Osteocyte (in vitro differentiated cells): ENCODE measurements around the gene LRFN4. TPM values are rescaled to one million over a fixed set of nuclear protein-coding genes. Genes with fewer than 3 reads are reported as not detected.

ENCODE experiments used
- DNase-seq: peaks from one replicate; pipeline ENCODE4 v3.0.0; 2021; ENCODE audit warnings: mixed read lengths; ENCODE audit not compliant: unreplicated experiment; ENCODE audit errors: extremely low spot score
- H3K27ac Mint-ChIP-seq: one replicate; pipeline ENCODE4 v1.8.0; 2021; ENCODE audit warnings: mild to moderate bottlenecking, mixed read lengths; ENCODE audit not compliant: unreplicated experiment
- H3K27me3 Mint-ChIP-seq: one replicate; pipeline ENCODE4 v1.8.0; 2021; ENCODE audit warnings: mixed read lengths; ENCODE audit not compliant: unreplicated experiment
- H3K36me3 Mint-ChIP-seq: one replicate; pipeline ENCODE4 v1.8.0; 2021; ENCODE audit warnings: mixed read lengths; ENCODE audit not compliant: unreplicated experiment
- H3K4me1 Mint-ChIP-seq: one replicate; pipeline ENCODE4 v1.8.0; 2021; ENCODE audit warnings: mixed read lengths; ENCODE audit not compliant: unreplicated experiment
- H3K4me3 Mint-ChIP-seq: one replicate; pipeline ENCODE4 v1.8.0; 2021; ENCODE audit warnings: mild to moderate bottlenecking, moderate library complexity, mixed read lengths; ENCODE audit not compliant: unreplicated experiment
- H3K9me3 Mint-ChIP-seq: one replicate; pipeline ENCODE4 v1.8.0; 2021; ENCODE audit warnings: mixed read lengths; ENCODE audit not compliant: unreplicated experiment
- total RNA-seq: library from RNA; stranded (reverse); gene quantifications from 2 replicates; pipeline ENCODE4 v1.2.1, GENCODE V29; 2021
- TF ChIP-seq, protein P1 (sequence below): fragments of 200-600 bp; sonication (generic); IDR thresholded peaks from 2 replicates; pipeline ENCODE4 v1.5.0; 2021; ENCODE audit warnings: antibody characterized with exemption, mild to moderate bottlenecking, moderate library complexity

The LRFN4 gene
- total RNA-seq, 1 donor from 2014 or later: 45.0 TPM

DNA sequence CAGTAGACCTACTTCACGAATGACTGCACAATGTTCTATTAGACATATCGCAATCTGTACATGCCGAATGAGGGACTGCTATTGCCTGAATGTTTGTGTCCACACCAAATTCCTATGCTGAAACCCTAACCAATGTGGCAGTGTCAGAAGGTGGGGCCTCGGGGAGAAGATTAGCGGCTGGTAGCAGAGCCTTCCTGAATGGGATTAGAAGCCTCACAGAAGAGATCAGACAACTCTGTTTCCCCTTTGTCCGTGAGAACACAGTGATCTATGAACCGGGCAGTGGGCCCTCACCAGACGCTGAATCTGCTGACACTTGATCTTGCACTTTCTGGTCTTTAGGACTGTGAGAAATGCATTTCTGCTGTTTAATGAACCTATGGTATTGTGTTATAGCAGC, 33.1 kb downstream of the LRFN4 start:
- no peaks in the 10 kb centered on the region for H3K27me3 Mint-ChIP-seq
- peaks cover 60% of the 10 kb centered on the region for H3K4me1 Mint-ChIP-seq
- TF ChIP-seq, protein P1, sequence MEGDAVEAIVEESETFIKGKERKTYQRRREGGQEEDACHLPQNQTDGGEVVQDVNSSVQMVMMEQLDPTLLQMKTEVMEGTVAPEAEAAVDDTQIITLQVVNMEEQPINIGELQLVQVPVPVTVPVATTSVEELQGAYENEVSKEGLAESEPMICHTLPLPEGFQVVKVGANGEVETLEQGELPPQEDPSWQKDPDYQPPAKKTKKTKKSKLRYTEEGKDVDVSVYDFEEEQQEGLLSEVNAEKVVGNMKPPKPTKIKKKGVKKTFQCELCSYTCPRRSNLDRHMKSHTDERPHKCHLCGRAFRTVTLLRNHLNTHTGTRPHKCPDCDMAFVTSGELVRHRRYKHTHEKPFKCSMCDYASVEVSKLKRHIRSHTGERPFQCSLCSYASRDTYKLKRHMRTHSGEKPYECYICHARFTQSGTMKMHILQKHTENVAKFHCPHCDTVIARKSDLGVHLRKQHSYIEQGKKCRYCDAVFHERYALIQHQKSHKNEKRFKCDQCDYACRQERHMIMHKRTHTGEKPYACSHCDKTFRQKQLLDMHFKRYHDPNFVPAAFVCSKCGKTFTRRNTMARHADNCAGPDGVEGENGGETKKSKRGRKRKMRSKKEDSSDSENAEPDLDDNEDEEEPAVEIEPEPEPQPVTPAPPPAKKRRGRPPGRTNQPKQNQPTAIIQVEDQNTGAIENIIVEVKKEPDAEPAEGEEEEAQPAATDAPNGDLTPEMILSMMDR: no peak
- H3K27ac Mint-ChIP-seq: no peak overlapping the region
- H3K4me3 Mint-ChIP-seq: no peak overlapping the region
- H3K36me3 Mint-ChIP-seq: no peaks in the 10 kb centered on the region
- H3K9me3 Mint-ChIP-seq: peaks cover 7% of the 10 kb centered on the region
- DNase-seq: no peak

DNA sequence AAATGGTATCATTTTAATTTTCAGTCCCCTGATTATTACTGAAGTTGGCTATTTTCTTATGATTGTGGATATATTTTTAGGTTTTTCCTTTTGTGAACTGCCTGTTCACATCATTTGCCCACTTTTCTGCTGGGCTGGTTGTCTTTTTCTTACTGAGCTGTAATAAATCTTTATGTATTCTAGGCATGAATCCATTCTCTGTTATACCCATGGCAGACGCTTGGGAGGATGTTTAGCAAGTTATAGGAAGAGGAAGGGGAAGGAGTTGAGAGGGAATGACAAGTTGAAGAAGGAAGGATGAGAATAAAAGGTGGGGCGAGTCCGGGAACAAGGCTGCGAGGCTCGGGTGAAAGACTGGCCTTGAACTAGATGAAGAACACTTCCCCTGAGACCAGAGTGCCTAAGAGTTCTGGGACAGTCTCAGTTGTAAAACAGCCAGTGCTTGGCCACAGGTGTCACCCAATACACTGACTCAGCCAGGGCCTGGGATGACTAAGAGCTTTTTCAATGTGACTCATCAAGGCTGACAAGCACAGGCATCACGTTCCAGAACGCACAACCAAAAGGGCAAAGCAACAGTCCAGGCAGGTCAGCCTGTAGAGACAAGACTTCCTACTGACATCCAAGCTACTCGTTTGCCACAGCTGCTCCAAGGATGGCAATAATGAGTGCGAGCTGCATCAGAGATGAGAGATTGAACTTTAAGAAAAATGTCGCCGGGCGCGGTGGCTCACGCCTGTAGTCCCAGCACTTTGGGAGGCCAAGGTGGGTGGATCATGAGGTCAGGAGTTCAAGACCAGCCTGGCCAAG, 35.2 kb downstream of the LRFN4 start:
- DNase-seq: no peak
- no peaks in the 10 kb centered on the region for H3K27me3 Mint-ChIP-seq
- H3K9me3 Mint-ChIP-seq: peaks cover 7% of the 10 kb centered on the region
- no peak overlapping the region for H3K4me3 Mint-ChIP-seq
- TF ChIP-seq, protein P1: no peak
- H3K27ac Mint-ChIP-seq: peak overlapping the region; percentile 73
- H3K36me3 Mint-ChIP-seq: no peaks in the 10 kb centered on the region
- H3K4me1 Mint-ChIP-seq: peaks cover 42% of the 10 kb centered on the region

DNA sequence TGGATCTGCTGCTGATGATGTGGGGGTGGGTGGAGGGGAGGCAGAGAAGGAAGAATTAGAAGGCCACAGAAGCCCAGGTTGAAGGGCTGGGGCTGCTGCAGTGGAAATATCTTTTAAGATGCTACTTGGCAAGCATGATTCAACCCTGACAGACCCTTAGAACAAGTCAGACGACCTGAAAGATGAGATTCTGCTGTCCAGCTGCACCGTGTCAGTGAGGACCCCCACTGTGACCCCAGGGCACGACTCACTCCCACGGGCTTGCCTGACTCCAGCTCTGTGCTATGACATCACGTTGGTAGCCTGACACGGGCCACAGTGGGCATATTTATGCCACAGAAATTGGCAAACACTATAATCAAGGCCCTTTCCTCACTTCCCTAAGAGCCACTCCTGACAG, 36.0 kb downstream of the LRFN4 start:
- Mint-ChIP-seq H3K4me1 (peaks cover 35% of the 10 kb centered on the region), H3K27ac (no peak overlapping the region), H3K4me3 (no peak overlapping the region), H3K9me3 (peaks cover 7% of the 10 kb centered on the region), H3K36me3 (no peaks in the 10 kb centered on the region), H3K27me3 (no peaks in the 10 kb centered on the region)
- TF ChIP-seq, protein P1: no peak
- no peak for DNase-seq

DNA sequence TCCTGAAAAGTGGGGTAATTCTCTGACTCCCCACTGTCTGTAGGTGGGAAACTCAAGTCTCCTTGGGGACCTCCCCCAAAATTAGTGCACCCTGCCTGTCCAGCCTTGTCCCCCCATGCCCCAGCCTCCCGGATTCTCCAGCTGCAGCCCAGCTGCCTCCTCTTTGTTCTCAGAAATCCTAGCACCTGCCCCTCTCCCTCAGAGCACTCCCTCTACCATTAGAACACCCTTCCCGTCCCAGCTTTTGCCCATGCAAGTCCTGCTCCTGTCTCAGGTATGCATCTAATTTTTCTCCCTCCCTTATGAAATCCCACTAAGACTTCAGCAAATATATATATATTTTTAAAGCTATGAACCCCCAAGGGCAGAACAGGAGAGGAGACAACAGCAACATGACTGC, 37.3 kb downstream of the LRFN4 start:
- Mint-ChIP-seq H3K27ac (no peak overlapping the region), H3K4me3 (no peak overlapping the region), H3K27me3 (no peaks in the 10 kb centered on the region), H3K36me3 (no peaks in the 10 kb centered on the region), H3K4me1 (peaks cover 29% of the 10 kb centered on the region), H3K9me3 (peaks cover 7% of the 10 kb centered on the region)
- TF ChIP-seq, protein P1: no peak
- no peak for DNase-seq

DNA sequence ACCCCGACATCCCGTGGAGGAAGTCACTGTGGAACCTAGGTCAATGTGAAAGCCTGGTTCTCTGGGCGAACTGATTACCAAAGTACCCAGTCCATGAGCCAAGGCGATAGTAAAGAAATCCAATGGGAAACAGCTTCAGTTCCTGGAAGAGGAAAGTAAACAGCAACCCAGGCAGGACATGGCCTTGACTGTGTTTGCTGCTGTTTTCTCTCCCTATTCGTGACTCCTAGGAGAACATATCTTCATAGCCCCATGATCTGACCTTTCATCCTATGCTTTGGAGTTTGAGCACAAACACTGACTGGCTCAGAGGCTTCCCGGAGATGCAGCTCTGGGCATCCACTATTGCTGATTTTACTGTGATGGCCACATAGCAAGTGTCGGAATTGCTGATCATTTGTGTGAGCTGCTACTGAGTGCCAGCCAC, 45.1 kb downstream of the LRFN4 start:
- no peak for DNase-seq
- no peak overlapping the region for H3K4me3 Mint-ChIP-seq
- peaks cover 32% of the 10 kb centered on the region for H3K4me1 Mint-ChIP-seq
- H3K27ac Mint-ChIP-seq: no peak overlapping the region
- no peaks in the 10 kb centered on the region for H3K9me3 Mint-ChIP-seq
- H3K27me3 Mint-ChIP-seq: no peaks in the 10 kb centered on the region
- H3K36me3 Mint-ChIP-seq: no peaks in the 10 kb centered on the region
- TF ChIP-seq, protein P1: no peak
